Natural killer cell (primary cell): ENCODE results near the gene SEC14L2. TPM values are rescaled to one million over a fixed set of nuclear protein-coding genes. Genes with fewer than 3 reads are reported as not detected.

Source experiments
- ATAC-seq, 3 donors: fragments of 150-1000 bp in 2 of 3; fragments of 200-7000 bp in 1 of 3; cut with Tn5 transposase; 1 replicate in 1 of 3; 2 replicates in 2 of 3; pipeline ENCODE4 v1.10.0; 2021; ENCODE audit warnings: mild to moderate bottlenecking in 2 of 3, moderate library complexity in 2 of 3
- DNase-seq, 2 donors: peaks; one replicate each; pipeline versions ENCODE4 v3.0.0 to v3.0.0-alpha.2; 2013 to 2021; ENCODE audit warnings: mixed read lengths in 1 of 2
- H3K27ac ChIP-seq: one replicate; pipeline ENCODE4 v1.5.1; 2013; ENCODE audit warnings: mild to moderate bottlenecking, low read length
- H3K27me3 ChIP-seq: one replicate; pipeline ENCODE4 v1.6.1; 2013; ENCODE audit warnings: low read length; ENCODE audit not compliant: control insufficient read depth, insufficient read depth
- H3K36me3 ChIP-seq: one replicate; pipeline ENCODE4 v1.6.1; 2013; ENCODE audit warnings: low read length; ENCODE audit not compliant: control insufficient read depth, insufficient read depth
- H3K4me1 ChIP-seq: one replicate; pipeline ENCODE4 v1.6.1; 2013; ENCODE audit warnings: low read length; ENCODE audit not compliant: control insufficient read depth, insufficient read depth
- H3K4me3 ChIP-seq: one replicate; pipeline ENCODE4 v1.5.1; 2013; ENCODE audit warnings: low read length
- H3K9me3 ChIP-seq: one replicate; pipeline ENCODE4 v1.6.1; 2013; ENCODE audit warnings: low read length; ENCODE audit not compliant: control insufficient read depth, insufficient read depth
- H3K27ac Mint-ChIP-seq, 2 donors: one replicate each; pipeline ENCODE4 v1.8.0; 2022; ENCODE audit warnings: mild to moderate bottlenecking in 2 of 2, mixed read lengths in 2 of 2, moderate library complexity in 1 of 2
- H3K27me3 Mint-ChIP-seq, 2 donors: one replicate each; pipeline ENCODE4 v1.8.0; 2022; ENCODE audit warnings: low read depth in 2 of 2, mixed read lengths in 2 of 2
- H3K36me3 Mint-ChIP-seq: one replicate; pipeline ENCODE4 v1.8.0; 2022; ENCODE audit warnings: mixed read lengths
- H3K4me1 Mint-ChIP-seq, 2 donors: one replicate each; pipeline ENCODE4 v1.8.0; 2022; ENCODE audit warnings: mixed read lengths in 2 of 2
- H3K4me3 Mint-ChIP-seq: one replicate; pipeline ENCODE4 v1.8.0; 2022; ENCODE audit warnings: mild to moderate bottlenecking, moderate library complexity, mixed read lengths
- H3K9me3 Mint-ChIP-seq, 2 donors: one replicate each; pipeline ENCODE4 v1.8.0; 2022; ENCODE audit warnings: mixed read lengths in 2 of 2
- CTCF ChIP-seq: fragments of 200-600 bp; IDR thresholded peaks from one replicate; pipeline ENCODE4 v1.8.0; 2022; ENCODE audit warnings: antibody characterized with exemption
- WGBS: methylation state at CpG from one replicate; pipeline ENCODE4 v1.1.7; 2013; ENCODE audit warnings: missing lambda C conversion rate; ENCODE audit not compliant: insufficient coverage; 5-methylcytosine and 5-hydroxymethylcytosine counted together
- intact Hi-C: fragments of 100-400 bp; cut with micrococcal nuclease; formaldehyde crosslinking; loops from one replicate; pipeline ENCODE4 v1.14.2; 2022
- total RNA-seq, 4 donors: library from RNA; stranded (reverse); fragments of 120-200 nt in 1 of 4; gene quantifications; one replicate each; pipeline versions ENCODE4 v1.2.3 to v1.2.4, GENCODE V29; 2013 to 2022

Gene SEC14L2
- total RNA-seq, 3 donors from 2014 or later (not counting 1 experiment from before 2014, with no cell fraction given) = 0.71 to 6.6 (median 2.7) TPM

GRCh38 chr22:30348809-30349208, 48.0 kb upstream of the SEC14L2 start:
- H3K4me3 ChIP-seq = no peak overlapping the region

GRCh38 chr22:30351226-30351625, 45.6 kb upstream of the SEC14L2 start:
- H3K27me3 Mint-ChIP-seq = no peaks in the 10 kb centered on the region
- WGBS = 92% methylated on average over 3 of the region's 3 CpGs
- Histone ChIP-seq H3K4me1 (peaks cover 40% of the 10 kb centered on the region), H3K27ac (no peak overlapping the region), H3K36me3 (peaks cover 57% of the 10 kb centered on the region), H3K9me3 (no peaks in the 10 kb centered on the region), H3K27me3 (no peaks in the 10 kb centered on the region), H3K4me3 (no peak overlapping the region)
- intact Hi-C loops = loop anchor here (5.0 kb wide), 1 partner anchor 44 kb away; no protein-coding TSS in a partner anchor
- H3K4me1 Mint-ChIP-seq = peaks cover 61 to 65% of the 10 kb centered on the region in 2 donors
- no peaks in the 10 kb centered on the region for H3K36me3 Mint-ChIP-seq
- H3K9me3 Mint-ChIP-seq = no peaks in the 10 kb centered on the region
- DNase-seq = no peak
- H3K4me3 Mint-ChIP-seq = no peak overlapping the region
- no peak for TF ChIP-seq CTCF
- ATAC-seq = no peak
- H3K27ac Mint-ChIP-seq = peak overlapping the region; percentile 82 to 92

More at GRCh38 chr22:30348809-30349208, 48.0 kb upstream of the SEC14L2 start:
- Mint-ChIP-seq H3K27ac (no peak overlapping the region), H3K27me3 (no peaks in the 10 kb centered on the region), H3K4me3 (no peak overlapping the region), H3K4me1 (peaks cover 38 to 41% of the 10 kb centered on the region in 2 donors), H3K9me3 (no peaks in the 10 kb centered on the region), H3K36me3 (no peaks in the 10 kb centered on the region)
- H3K36me3 ChIP-seq = peaks cover 81% of the 10 kb centered on the region
- DNase-seq (no peak), ATAC-seq (no peak)
- H3K27ac ChIP-seq = no peak overlapping the region
- no peaks in the 10 kb centered on the region for H3K27me3 ChIP-seq
- intact Hi-C loops = no loop called here
- H3K9me3 ChIP-seq = no peaks in the 10 kb centered on the region
- peaks cover 17% of the 10 kb centered on the region for H3K4me1 ChIP-seq
- 78% methylated on average over 4 of the region's 4 CpGs for WGBS
- TF ChIP-seq CTCF = no peak

GRCh38 chr22:30354644-30355043, 42.2 kb upstream of the SEC14L2 start:
- peak overlapping the region; percentile 97 for H3K4me3 Mint-ChIP-seq
- H3K27me3 Mint-ChIP-seq = peaks cover 0 to 3% of the 10 kb centered on the region in 2 donors
- H3K36me3 Mint-ChIP-seq = no peaks in the 10 kb centered on the region
- H3K9me3 ChIP-seq = no peaks in the 10 kb centered on the region
- 94% methylated on average over 5 of the region's 5 CpGs for WGBS
- ATAC-seq (no peak), DNase-seq (no peak)
- H3K27ac Mint-ChIP-seq = peak overlapping the region; percentile 82 to 92
- intact Hi-C loops = loop anchor here (5.0 kb wide), 1 partner anchor 47 kb away; no protein-coding TSS in a partner anchor
- H3K27ac ChIP-seq = no peak overlapping the region
- peaks cover 64 to 68% of the 10 kb centered on the region in 2 donors for H3K4me1 Mint-ChIP-seq
- peaks cover 31% of the 10 kb centered on the region for H3K36me3 ChIP-seq
- TF ChIP-seq CTCF = no peak
- H3K4me3 ChIP-seq = no peak overlapping the region
- peaks cover 50% of the 10 kb centered on the region for H3K4me1 ChIP-seq
- H3K9me3 Mint-ChIP-seq = no peaks in the 10 kb centered on the region
- no peaks in the 10 kb centered on the region for H3K27me3 ChIP-seq
